KMS-11 (cell line): ENCODE results near the gene AKR1C8.
"Not testable (repeated sequence)": the region's sequence is repeated elsewhere in the genome, so short reads cannot be mapped to it uniquely, and the experiment has no call there.

ENCODE experiments used
- H2AFZ ChIP-seq: fragments of 200-600 bp; sonication (generic); 2 replicates; pipeline ENCODE4 v1.6.1; 2016; ENCODE audit warnings: antibody characterized with exemption, mixed run types, low read depth
- H3K27ac ChIP-seq: fragments of 200-600 bp; sonication (generic); 2 replicates; pipeline ENCODE4 v1.6.1; 2016; ENCODE audit warnings: mild to moderate bottlenecking, mixed run types
- H3K27me3 ChIP-seq: fragments of 200-600 bp; sonication (generic); 2 replicates; pipeline ENCODE4 v1.6.1; 2017; ENCODE audit warnings: mild to moderate bottlenecking, low read depth, mixed run types, moderate library complexity; ENCODE audit not compliant: insufficient read depth
- H3K36me3 ChIP-seq: fragments of 200-600 bp; sonication (generic); 2 replicates; pipeline ENCODE4 v1.6.1; 2017; ENCODE audit warnings: mild to moderate bottlenecking, mixed run types; ENCODE audit not compliant: insufficient read depth
- H3K4me1 ChIP-seq: fragments of 200-600 bp; sonication (generic); 2 replicates; pipeline ENCODE4 v1.6.1; 2016; ENCODE audit warnings: mild to moderate bottlenecking, low read depth, mixed run types; ENCODE audit not compliant: poor library complexity, severe bottlenecking
- H3K4me2 ChIP-seq: fragments of 200-600 bp; sonication (generic); 2 replicates; pipeline ENCODE4 v1.7.0; 2016; ENCODE audit warnings: mild to moderate bottlenecking, mixed run types
- H3K4me3 ChIP-seq: fragments of 200-600 bp; sonication (generic); IDR thresholded peaks from 2 replicates; pipeline ENCODE4 v1.6.1; 2017; ENCODE audit warnings: low read depth, low read length, mixed read lengths; ENCODE audit not compliant: insufficient read depth
- H3K79me2 ChIP-seq: fragments of 200-600 bp; sonication (generic); 2 replicates; pipeline ENCODE4 v1.6.1; 2016; ENCODE audit warnings: low read depth, mixed run types; ENCODE audit not compliant: insufficient read depth
- H3K9ac ChIP-seq: fragments of 200-600 bp; sonication (generic); 2 replicates; pipeline ENCODE4 v1.6.1; 2016; ENCODE audit warnings: mild to moderate bottlenecking, mixed run types
- H4K20me1 ChIP-seq: fragments of 200-600 bp; sonication (generic); 2 replicates; pipeline ENCODE4 v1.6.1; 2016; ENCODE audit warnings: mild to moderate bottlenecking, mixed run types; ENCODE audit not compliant: insufficient read depth
- TF ChIP-seq, protein P1 (sequence below): fragments of 200-600 bp; sonication (generic); conservative IDR thresholded peaks from 2 replicates; pipeline ENCODE4 v1.6.1; 2017; ENCODE audit warnings: low read depth, mild to moderate bottlenecking, antibody characterized with exemption, low read length, moderate library complexity, mixed read lengths

The AKR1C8 gene

DNA sequence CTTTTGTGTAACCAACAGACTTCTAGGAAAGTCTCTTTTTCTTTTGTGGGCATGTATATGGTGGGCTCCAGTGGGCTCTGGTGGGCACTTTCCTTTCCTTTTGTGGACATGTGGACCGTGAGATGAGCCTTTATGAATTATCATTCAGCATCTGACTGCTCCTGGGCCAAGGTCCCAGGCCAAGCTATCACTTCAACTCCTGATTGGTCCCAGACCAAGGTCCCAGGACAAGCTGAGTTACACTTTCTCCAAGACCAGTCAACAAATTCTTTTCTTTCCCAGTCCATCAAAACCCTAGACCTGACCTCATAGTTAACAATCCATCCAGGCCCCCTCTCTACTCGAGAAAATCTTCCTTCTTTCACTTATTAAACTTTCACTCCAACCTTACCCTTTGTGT is 1.0 kb downstream of the AKR1C8 start:
- Histone ChIP-seq H3K79me2 (no peaks in the 10 kb centered on the region), H3K36me3 (no peaks in the 10 kb centered on the region), H4K20me1 (no peaks in the 10 kb centered on the region), H3K4me2 (no peak overlapping the region), H3K4me3 (no peak overlapping the region), H3K27ac (no peak overlapping the region), H3K9ac (no peak overlapping the region), H3K4me1 (no peaks in the 10 kb centered on the region), H2AFZ (no peak overlapping the region), H3K27me3 (no peaks in the 10 kb centered on the region)
- TF ChIP-seq, protein P1, sequence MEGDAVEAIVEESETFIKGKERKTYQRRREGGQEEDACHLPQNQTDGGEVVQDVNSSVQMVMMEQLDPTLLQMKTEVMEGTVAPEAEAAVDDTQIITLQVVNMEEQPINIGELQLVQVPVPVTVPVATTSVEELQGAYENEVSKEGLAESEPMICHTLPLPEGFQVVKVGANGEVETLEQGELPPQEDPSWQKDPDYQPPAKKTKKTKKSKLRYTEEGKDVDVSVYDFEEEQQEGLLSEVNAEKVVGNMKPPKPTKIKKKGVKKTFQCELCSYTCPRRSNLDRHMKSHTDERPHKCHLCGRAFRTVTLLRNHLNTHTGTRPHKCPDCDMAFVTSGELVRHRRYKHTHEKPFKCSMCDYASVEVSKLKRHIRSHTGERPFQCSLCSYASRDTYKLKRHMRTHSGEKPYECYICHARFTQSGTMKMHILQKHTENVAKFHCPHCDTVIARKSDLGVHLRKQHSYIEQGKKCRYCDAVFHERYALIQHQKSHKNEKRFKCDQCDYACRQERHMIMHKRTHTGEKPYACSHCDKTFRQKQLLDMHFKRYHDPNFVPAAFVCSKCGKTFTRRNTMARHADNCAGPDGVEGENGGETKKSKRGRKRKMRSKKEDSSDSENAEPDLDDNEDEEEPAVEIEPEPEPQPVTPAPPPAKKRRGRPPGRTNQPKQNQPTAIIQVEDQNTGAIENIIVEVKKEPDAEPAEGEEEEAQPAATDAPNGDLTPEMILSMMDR = no peak

DNA sequence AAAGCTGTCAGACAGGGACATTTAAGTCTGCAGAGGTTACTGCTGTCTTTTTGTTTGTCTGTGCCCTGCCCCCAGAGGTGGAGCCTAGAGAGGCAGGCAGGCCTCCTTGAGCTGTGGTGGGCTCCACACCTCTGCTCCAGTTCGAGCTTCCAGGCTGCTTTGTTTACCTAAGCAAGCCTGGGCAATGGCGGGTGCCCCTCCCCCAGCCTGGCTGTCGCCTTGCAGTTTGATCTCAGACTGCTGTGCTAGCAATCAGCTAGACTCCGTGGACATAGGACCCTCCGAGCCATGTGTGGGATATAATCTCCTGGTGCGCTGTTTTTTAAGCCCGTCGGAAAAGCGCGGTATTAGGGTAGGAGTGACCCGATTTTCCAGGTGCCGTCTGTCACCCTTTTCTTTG is 4.4 kb downstream of the AKR1C8 start:
- H3K27ac ChIP-seq, H3K4me1 ChIP-seq, H3K36me3 ChIP-seq, H4K20me1 ChIP-seq, H3K4me2 ChIP-seq, H3K4me3 ChIP-seq, H3K27me3 ChIP-seq, H3K79me2 ChIP-seq, H2AFZ ChIP-seq, H3K9ac ChIP-seq: not testable (repeated sequence)

DNA sequence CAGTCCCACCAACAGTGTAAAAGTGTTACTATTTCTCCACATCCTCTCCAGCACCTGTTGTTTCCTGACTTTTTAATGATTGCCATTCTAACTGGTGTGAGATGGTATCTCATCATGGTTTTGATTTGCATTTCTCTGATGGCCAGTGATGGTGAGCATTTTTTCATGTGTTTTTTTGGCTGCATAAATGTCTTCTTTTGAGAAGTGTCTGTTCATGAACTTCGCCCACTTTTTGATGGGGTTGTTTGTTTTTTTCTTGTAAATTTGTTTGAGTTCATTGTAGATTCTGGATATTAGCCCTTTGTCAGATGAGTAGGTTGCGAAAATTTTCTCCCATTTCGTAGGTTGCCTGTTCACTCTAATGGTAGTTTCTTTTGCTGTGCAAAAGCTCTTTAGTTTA is 9.4 kb downstream of the AKR1C8 start:
- H3K9ac ChIP-seq, H4K20me1 ChIP-seq, H2AFZ ChIP-seq, H3K36me3 ChIP-seq, H3K79me2 ChIP-seq, H3K4me1 ChIP-seq, H3K27ac ChIP-seq, H3K4me3 ChIP-seq, H3K27me3 ChIP-seq, H3K4me2 ChIP-seq: not testable (repeated sequence)

DNA sequence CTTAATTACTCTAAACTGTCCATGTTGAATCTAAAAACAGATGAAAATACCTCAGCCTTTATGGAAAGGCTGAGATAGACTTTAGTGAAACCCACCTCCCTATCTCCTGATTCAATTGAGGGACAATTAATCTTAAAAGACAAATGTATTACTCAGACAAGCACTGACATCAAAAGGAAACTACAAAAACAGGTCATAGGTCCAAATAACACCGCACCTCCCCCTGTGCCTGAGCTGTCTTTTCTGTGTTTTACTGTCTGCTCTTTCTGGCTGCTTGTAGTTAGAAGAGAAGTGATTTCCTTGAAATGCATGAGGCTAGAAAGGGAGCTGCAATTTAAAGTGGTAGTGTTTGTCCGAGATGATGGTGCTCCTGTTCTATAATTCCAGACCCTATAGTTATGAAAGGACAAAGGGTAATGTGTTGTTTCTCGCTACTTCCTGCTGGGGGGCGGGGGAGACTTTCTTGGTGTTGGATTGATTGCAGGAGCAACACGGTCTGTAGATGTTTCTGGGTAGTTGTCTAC is 16.0 kb downstream of the AKR1C8 start:
- Histone ChIP-seq H3K4me3 (no peak overlapping the region), H3K4me2 (no peak overlapping the region), H3K27me3 (no peaks in the 10 kb centered on the region), H3K79me2 (no peaks in the 10 kb centered on the region), H4K20me1 (no peaks in the 10 kb centered on the region), H2AFZ (no peak overlapping the region), H3K27ac (no peak overlapping the region), H3K4me1 (no peaks in the 10 kb centered on the region), H3K36me3 (no peaks in the 10 kb centered on the region), H3K9ac (no peak overlapping the region)
- TF ChIP-seq, protein P1 = no peak

DNA sequence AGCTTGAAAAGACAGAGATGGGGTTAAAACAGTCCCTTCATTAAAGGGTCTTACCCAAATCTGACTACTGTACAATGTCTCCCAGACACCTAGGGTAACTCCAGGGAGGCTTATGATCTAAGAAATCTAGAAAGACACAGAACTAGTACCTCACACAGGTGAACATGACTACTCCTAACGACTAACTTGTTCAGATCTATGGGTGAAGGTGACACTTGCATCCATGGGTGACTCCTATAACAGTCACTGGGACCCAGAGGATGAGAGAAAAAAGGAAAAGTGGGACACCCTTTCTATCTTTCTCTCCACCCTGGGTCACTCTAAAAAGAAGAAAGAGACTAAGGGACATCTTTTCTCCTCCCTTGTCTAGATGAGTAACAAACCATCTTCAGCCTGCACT is 19.2 kb downstream of the AKR1C8 start:
- no peak overlapping the region for H3K9ac ChIP-seq
- no peak overlapping the region for H3K27ac ChIP-seq
- H3K4me2 ChIP-seq = no peak overlapping the region
- no peaks in the 10 kb centered on the region for H4K20me1 ChIP-seq
- TF ChIP-seq, protein P1 = no peak
- H3K4me1 ChIP-seq = no peaks in the 10 kb centered on the region
- no peaks in the 10 kb centered on the region for H3K27me3 ChIP-seq
- no peak overlapping the region for H3K4me3 ChIP-seq
- no peaks in the 10 kb centered on the region for H3K36me3 ChIP-seq
- H2AFZ ChIP-seq = no peak overlapping the region
- no peaks in the 10 kb centered on the region for H3K79me2 ChIP-seq
